HCT116 (cell line): ENCODE results near the gene N4BP3.

ENCODE experiments used
- CEBPB ChIP-seq: IDR thresholded peaks from 2 replicates; pipeline ENCODE4 v1.6.1; 2012; ENCODE audit warnings: low read depth
- EZH2 ChIP-seq: fragments of 200-600 bp; sonication (generic); IDR thresholded peaks from 2 replicates; pipeline ENCODE4 v1.6.1; 2017; ENCODE audit warnings: antibody characterized with exemption, mixed run types
- EZH2phosphoT487 ChIP-seq: fragments of 200-600 bp; IDR thresholded peaks from 2 replicates; pipeline ENCODE4 v1.6.1; 2018; ENCODE audit warnings: antibody characterized with exemption, borderline replicate concordance
- FOSL1 ChIP-seq: IDR thresholded peaks from 2 replicates; pipeline ENCODE4 v1.6.1; 2012; ENCODE audit warnings: low read depth
- POLR2A ChIP-seq: IDR thresholded peaks from 2 replicates; pipeline ENCODE4 v1.7.0; 2011; ENCODE audit warnings: borderline replicate concordance; ENCODE audit not compliant: insufficient read depth, insufficient read length; ENCODE audit errors: extremely low read depth
- RAD21 ChIP-seq: IDR thresholded peaks from 2 replicates; pipeline ENCODE4 v1.6.1; 2012; ENCODE audit warnings: low read depth, mild to moderate bottlenecking
- SIN3A ChIP-seq: IDR thresholded peaks from 2 replicates; pipeline ENCODE4 v1.6.1; 2012; ENCODE audit warnings: low read depth
- YY1 ChIP-seq: IDR thresholded peaks from 2 replicates; pipeline ENCODE4 v1.6.1; 2011; ENCODE audit warnings: low read length, low read depth, moderate library complexity, mild to moderate bottlenecking; ENCODE audit not compliant: insufficient replicate concordance; ENCODE audit errors: extremely low read depth
- ZFX ChIP-seq: fragments of 450-650 bp; IDR thresholded peaks from 2 replicates; pipeline ENCODE4 v1.6.1; 2017
- TF ChIP-seq, protein P1 (sequence below), 3 experiments: fragments of 200-600 bp in 1 of 3; sonication (generic) in 1 of 3; IDR thresholded peaks in 2 of 3; conservative IDR thresholded peaks in 1 of 3; 2 replicates each; pipeline ENCODE4 v1.5.1; 2012 to 2017; ENCODE audit warnings: low read depth in 2 of 3, low read length in 2 of 3, antibody characterized with exemption in 1 of 3, borderline replicate concordance in 1 of 3, control low read depth in 1 of 3, mild to moderate bottlenecking in 1 of 3, mixed read lengths in 1 of 3, mixed run types in 1 of 3, moderate library complexity in 1 of 3; ENCODE audit not compliant: insufficient read depth in 1 of 3
- TF ChIP-seq, protein P2 (sequence below): IDR thresholded peaks from 2 replicates; pipeline ENCODE4 v1.6.1; 2012

DNA sequence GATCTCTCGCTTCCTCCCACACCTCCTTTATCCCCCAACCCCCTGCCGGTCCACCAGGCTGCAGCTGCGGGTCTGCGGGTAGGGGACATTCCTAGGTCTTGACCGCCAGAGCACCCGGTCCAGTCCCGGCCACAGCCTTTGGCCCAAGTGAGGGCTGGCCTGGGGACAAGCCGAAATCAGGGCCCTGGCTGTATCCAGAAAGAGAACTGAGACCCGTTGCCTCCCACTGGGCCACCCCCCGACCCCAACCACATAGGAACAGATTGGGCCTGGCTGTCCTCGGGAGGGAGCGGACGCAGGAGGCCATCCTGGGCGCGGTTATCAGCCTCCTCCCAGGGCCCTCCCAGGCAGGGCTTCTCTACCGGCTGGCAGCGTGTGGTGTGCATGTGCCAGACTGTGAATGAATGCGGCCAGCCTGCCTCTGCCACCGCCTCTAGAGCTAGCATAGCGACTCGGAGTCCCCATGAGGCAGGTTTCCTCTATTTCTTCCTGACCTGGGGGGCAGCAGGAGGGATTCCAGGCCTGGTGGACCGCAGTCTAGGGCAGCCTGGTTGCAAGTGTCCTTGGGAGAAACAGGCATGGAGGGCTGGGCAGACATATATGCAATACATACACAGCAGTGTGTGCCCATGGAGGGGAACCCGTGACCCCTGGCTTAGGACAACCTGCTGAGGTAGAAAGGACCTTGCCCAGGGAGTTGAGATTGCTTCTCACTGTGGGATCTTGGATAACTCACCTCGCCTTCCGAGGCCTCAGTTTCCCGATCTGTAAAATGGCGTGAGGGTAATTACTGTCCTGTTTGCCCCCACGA is 1.2 kb downstream of the N4BP3 start:
- TF ChIP-seq POLR2A (no peak), CEBPB (no peak), EZH2 (no peak), EZH2phosphoT487 (no peak), SIN3A (no peak), FOSL1 (no peak), YY1 (no peak), RAD21 (no peak), ZFX (no peak)
- TF ChIP-seq, protein P1, sequence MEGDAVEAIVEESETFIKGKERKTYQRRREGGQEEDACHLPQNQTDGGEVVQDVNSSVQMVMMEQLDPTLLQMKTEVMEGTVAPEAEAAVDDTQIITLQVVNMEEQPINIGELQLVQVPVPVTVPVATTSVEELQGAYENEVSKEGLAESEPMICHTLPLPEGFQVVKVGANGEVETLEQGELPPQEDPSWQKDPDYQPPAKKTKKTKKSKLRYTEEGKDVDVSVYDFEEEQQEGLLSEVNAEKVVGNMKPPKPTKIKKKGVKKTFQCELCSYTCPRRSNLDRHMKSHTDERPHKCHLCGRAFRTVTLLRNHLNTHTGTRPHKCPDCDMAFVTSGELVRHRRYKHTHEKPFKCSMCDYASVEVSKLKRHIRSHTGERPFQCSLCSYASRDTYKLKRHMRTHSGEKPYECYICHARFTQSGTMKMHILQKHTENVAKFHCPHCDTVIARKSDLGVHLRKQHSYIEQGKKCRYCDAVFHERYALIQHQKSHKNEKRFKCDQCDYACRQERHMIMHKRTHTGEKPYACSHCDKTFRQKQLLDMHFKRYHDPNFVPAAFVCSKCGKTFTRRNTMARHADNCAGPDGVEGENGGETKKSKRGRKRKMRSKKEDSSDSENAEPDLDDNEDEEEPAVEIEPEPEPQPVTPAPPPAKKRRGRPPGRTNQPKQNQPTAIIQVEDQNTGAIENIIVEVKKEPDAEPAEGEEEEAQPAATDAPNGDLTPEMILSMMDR (IDR thresholded peaks at IDR 0.05 in 2 of 3, conservative IDR thresholded peaks at IDR 0.05 in 1 of 3; ENCODE audit: borderline replicate concordance in 1 of 3, insufficient read depth in 1 of 3, low read depth in 2 of 3, low read length in 2 of 3), result no peak
- TF ChIP-seq, protein P2, sequence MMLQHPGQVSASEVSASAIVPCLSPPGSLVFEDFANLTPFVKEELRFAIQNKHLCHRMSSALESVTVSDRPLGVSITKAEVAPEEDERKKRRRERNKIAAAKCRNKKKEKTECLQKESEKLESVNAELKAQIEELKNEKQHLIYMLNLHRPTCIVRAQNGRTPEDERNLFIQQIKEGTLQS, result no peak
